Spleen (tissue), 11 donors: ENCODE measurements around the gene RNF169. TPM values are rescaled to one million over a fixed set of nuclear protein-coding genes. Genes with fewer than 3 reads are reported as not detected.

ENCODE experiments used
- DNase-seq: peaks from one replicate; pipeline ENCODE4 v3.0.0-alpha.2; 2020
- H3K27ac ChIP-seq, 8 donors: fragments of 200-600 bp; sonication (generic) in 7 of 8; 1 replicate in 4 of 8; 2 replicates in 4 of 8; pipeline versions ENCODE4 v1.5.0 to v1.8.0; 2016 to 2021; ENCODE audit warnings: inconsistent platforms in 4 of 8, mild to moderate bottlenecking in 4 of 8, moderate library complexity in 1 of 8
- H3K27me3 ChIP-seq, 7 donors: fragments of 200-600 bp; sonication (generic) in 6 of 7; replicated peaks in 1 of 7; 1 replicate in 4 of 7; 2 replicates in 3 of 7; pipeline versions ENCODE4 v1.5.0 to v1.8.0; 2016 to 2021; ENCODE audit warnings: inconsistent platforms in 3 of 7, mild to moderate bottlenecking in 1 of 7
- H3K36me3 ChIP-seq, 6 donors: fragments of 200-600 bp; sonication (generic) in 5 of 6; 1 replicate in 4 of 6; 2 replicates in 2 of 6; pipeline versions ENCODE4 v1.5.0 to v1.8.0; 2016 to 2021; ENCODE audit warnings: inconsistent platforms in 2 of 6
- H3K4me1 ChIP-seq, 6 donors: fragments of 200-600 bp; sonication (generic) in 5 of 6; 1 replicate in 3 of 6; 2 replicates in 3 of 6; pipeline versions ENCODE4 v1.5.0 to v1.8.0; 2016 to 2021; ENCODE audit warnings: inconsistent platforms in 3 of 6
- H3K4me3 ChIP-seq, 8 donors: fragments of 200-600 bp; sonication (generic) in 7 of 8; 1 replicate in 4 of 8; 2 replicates in 4 of 8; pipeline versions ENCODE4 v1.5.0 to v1.8.0; 2016 to 2021; ENCODE audit warnings: inconsistent platforms in 4 of 8, mild to moderate bottlenecking in 4 of 8, moderate library complexity in 2 of 8
- H3K9me3 ChIP-seq, 8 donors: fragments of 200-600 bp; sonication (generic) in 7 of 8; 1 replicate in 4 of 8; 2 replicates in 4 of 8; pipeline versions ENCODE4 v1.5.0 to v1.8.0; 2016 to 2021; ENCODE audit warnings: inconsistent platforms in 4 of 8
- CTCF ChIP-seq, 11 experiments: fragments of 200-600 bp in 7 of 11; fragments of 450-650 bp in 4 of 11; sonication (generic) in 4 of 11; IDR thresholded peaks in 8 of 11; conservative IDR thresholded peaks in 3 of 11; 1 replicate in 7 of 11; 2 replicates in 4 of 11; pipeline versions ENCODE4 v1.4.0 to v1.8.0; 2016 to 2021; ENCODE audit warnings: antibody characterized with exemption in 11 of 11, inconsistent platforms in 4 of 11, mild to moderate bottlenecking in 1 of 11
- POLR2A ChIP-seq, 3 donors: fragments of 450-650 bp; IDR thresholded peaks; one replicate each; pipeline ENCODE4 v1.5.1; 2017; ENCODE audit warnings: antibody characterized with exemption in 3 of 3, mild to moderate bottlenecking in 1 of 3
- POLR2AphosphoS5 ChIP-seq, 3 donors: sonication (generic); formaldehyde crosslinking; IDR thresholded peaks; one replicate each; pipeline ENCODE4 v1.5.1; 2017; ENCODE audit warnings: antibody characterized with exemption in 3 of 3
- WGBS, 5 donors: extraction: QIAGEN DNeasy Blood & Tissue Kit in 3 of 5; methylation state at CpG; one replicate each; pipeline versions ENCODE4 v1.1.5 to v1.1.7; 2013 to 2018; 5-methylcytosine and 5-hydroxymethylcytosine counted together
- intact Hi-C: fragments of 100-400 bp; cut with DNase I; formaldehyde crosslinking; loops from one replicate; pipeline ENCODE4 v1.15.0; 2023; ENCODE audit warnings: low total_unique reads
- polyA plus RNA-seq, 3 donors: library from polyadenylated mRNA; stranded (reverse); fragments of 200-250 nt; gene quantifications; one replicate each; pipeline ENCODE4 v1.2.1, GENCODE V29; 2013
- total RNA-seq, 7 donors: library from RNA; depleted of rRNA in 3 of 7; stranded (reverse); fragments of >200 nt in 3 of 7; fragmentation: NEBNext Ultra II Directional in 4 of 7; extraction: Animal tissue kit (Norgen Biotek cat#: 25700) in 4 of 7; gene quantifications; one replicate each; pipeline versions ENCODE4 v1.1.0 to v1.2.1, GENCODE V29; 2016 to 2021
- donor health status: healthy with polysubstance abuse.
- donor health status: DM: no; HTN: no; CAD: no; lungs with moderate emphysema.
- donor health status: DM: no; HTN: no; CAD: no.
- donor health status: Bipolar disorder and iron deficiency.
- donor health status: healthy.
- donor health status: DM: no; HTN: no; CAD: no.
- donor health status: DM: yes; HTN: yes; CAD: no.

RNF169 gene
- total and polyA plus RNA-seq, 10 donors, result 2.5 to 34.1 (median 24.0) TPM

- intact Hi-C loops, result no loop called here
Measured at GRCh38 chr11:74702383-74703007, 46.2 kb upstream of the RNF169 start.

GRCh38 chr11:74703211-74703610, 45.4 kb upstream of the RNF169 start:
- no peaks in the 10 kb centered on the region for H3K36me3 ChIP-seq
- H3K4me1 ChIP-seq, result peaks cover 0 to 5% (median under 1%) of the 10 kb centered on the region in 6 donors
- no peak overlapping the region for H3K4me3 ChIP-seq
- H3K27me3 ChIP-seq, result no peaks in the 10 kb centered on the region
- intact Hi-C loops, result no loop called here
- 92 to 97% (median 95%) methylated on average over 8 to 13 of the region's 13 CpGs for WGBS, 5 donors
- no peaks in the 10 kb centered on the region for H3K9me3 ChIP-seq
- no peak for DNase-seq
- no peak overlapping the region for H3K27ac ChIP-seq
- no peak for TF ChIP-seq POLR2AphosphoS5 (IDR thresholded peaks at IDR 0.05)
- no peak for TF ChIP-seq POLR2A (IDR thresholded peaks at IDR 0.05)
- TF ChIP-seq CTCF (IDR thresholded peaks at IDR 0.05 in 8 of 11, conservative IDR thresholded peaks at IDR 0.05 in 3 of 11), result no peak

More at GRCh38 chr11:74702383-74703007, 46.2 kb upstream of the RNF169 start:
- H3K27me3 ChIP-seq, result no peaks in the 10 kb centered on the region
- 45 to 63% (median 54%) methylated on average over 6 to 15 of the region's 15 CpGs for WGBS, 5 donors
- TF ChIP-seq CTCF (IDR thresholded peaks at IDR 0.05 in 8 of 11, conservative IDR thresholded peaks at IDR 0.05 in 3 of 11) (peak; percentile 53 to 94 (median 89)), POLR2A (IDR thresholded peaks at IDR 0.05) (no peak), POLR2AphosphoS5 (IDR thresholded peaks at IDR 0.05) (no peak)
- no peaks in the 10 kb centered on the region for H3K9me3 ChIP-seq
- no peak overlapping the region for H3K4me3 ChIP-seq
- H3K36me3 ChIP-seq, result no peaks in the 10 kb centered on the region
- peaks cover 0 to 10% (median 7%) of the 10 kb centered on the region in 6 donors for H3K4me1 ChIP-seq
- H3K27ac ChIP-seq, result no peak overlapping the region
- peak; percentile 81 for DNase-seq

- WGBS, 5 donors, result 92 to 100% (median 94%) methylated on average over 3 of the region's 3 CpGs
- intact Hi-C loops, result no loop called here
- TF ChIP-seq POLR2A (IDR thresholded peaks at IDR 0.05) (no peak), POLR2AphosphoS5 (IDR thresholded peaks at IDR 0.05) (no peak), CTCF (IDR thresholded peaks at IDR 0.05 in 8 of 11, conservative IDR thresholded peaks at IDR 0.05 in 3 of 11) (no peak)
Measured at GRCh38 chr11:74707182-74707581, 41.5 kb upstream of the RNF169 start.

GRCh38 chr11:74707602-74708510, 40.8 kb upstream of the RNF169 start:
- no peaks in the 10 kb centered on the region for H3K27me3 ChIP-seq
- intact Hi-C loops, result no loop called here
- no peaks in the 10 kb centered on the region for H3K36me3 ChIP-seq
- H3K4me3 ChIP-seq, result no peak overlapping the region
- WGBS, 5 donors, result 75 to 80% (median 78%) methylated on average over 10 of the region's 10 CpGs
- no peaks in the 10 kb centered on the region for H3K4me1 ChIP-seq
- H3K9me3 ChIP-seq, result no peaks in the 10 kb centered on the region
- TF ChIP-seq POLR2AphosphoS5 (IDR thresholded peaks at IDR 0.05) (no peak), CTCF (IDR thresholded peaks at IDR 0.05 in 8 of 11, conservative IDR thresholded peaks at IDR 0.05 in 3 of 11) (no peak), POLR2A (IDR thresholded peaks at IDR 0.05) (no peak)
- no peak for DNase-seq
- H3K27ac ChIP-seq, result no peak overlapping the region

More at GRCh38 chr11:74707182-74707581, 41.5 kb upstream of the RNF169 start:
- Histone ChIP-seq H3K4me3 (no peak overlapping the region), H3K27ac (no peak overlapping the region), H3K36me3 (no peaks in the 10 kb centered on the region), H3K4me1 (peaks cover 0 to 5% (median 0%) of the 10 kb centered on the region in 6 donors), H3K27me3 (no peaks in the 10 kb centered on the region), H3K9me3 (no peaks in the 10 kb centered on the region)
- DNase-seq, result no peak
